ENCODE measurements around the gene PAQR6.

The PAQR6 gene

GRCh38 chr1:156289857-156290256 is 42.0 kb upstream of the PAQR6 start:
- H3K36me3 ChIP-seq: peaks cover 65% of the 10 kb centered on the region
- H3K27ac ChIP-seq: no peak overlapping the region

GRCh38 chr1:156286061-156286460 is 38.2 kb upstream of the PAQR6 start:
- Histone ChIP-seq H3K27me3 (no peaks in the 10 kb centered on the region), H3K27ac (no peak overlapping the region), H3K4me1 (ENCODE audit: control insufficient read depth in 1 of 2, insufficient read depth in 1 of 2, low read depth in 1 of 2, low read length in 1 of 2) (peaks cover 41 to 45% of the 10 kb centered on the region in 2 experiments), H3K36me3 (peaks cover 36% of the 10 kb centered on the region), H3K4me3 (ENCODE audit: low read depth in 1 of 2, low read length in 1 of 2) (no peak overlapping the region), H3K9me3 (no peaks in the 10 kb centered on the region)
- TF ChIP-seq, protein P1, sequence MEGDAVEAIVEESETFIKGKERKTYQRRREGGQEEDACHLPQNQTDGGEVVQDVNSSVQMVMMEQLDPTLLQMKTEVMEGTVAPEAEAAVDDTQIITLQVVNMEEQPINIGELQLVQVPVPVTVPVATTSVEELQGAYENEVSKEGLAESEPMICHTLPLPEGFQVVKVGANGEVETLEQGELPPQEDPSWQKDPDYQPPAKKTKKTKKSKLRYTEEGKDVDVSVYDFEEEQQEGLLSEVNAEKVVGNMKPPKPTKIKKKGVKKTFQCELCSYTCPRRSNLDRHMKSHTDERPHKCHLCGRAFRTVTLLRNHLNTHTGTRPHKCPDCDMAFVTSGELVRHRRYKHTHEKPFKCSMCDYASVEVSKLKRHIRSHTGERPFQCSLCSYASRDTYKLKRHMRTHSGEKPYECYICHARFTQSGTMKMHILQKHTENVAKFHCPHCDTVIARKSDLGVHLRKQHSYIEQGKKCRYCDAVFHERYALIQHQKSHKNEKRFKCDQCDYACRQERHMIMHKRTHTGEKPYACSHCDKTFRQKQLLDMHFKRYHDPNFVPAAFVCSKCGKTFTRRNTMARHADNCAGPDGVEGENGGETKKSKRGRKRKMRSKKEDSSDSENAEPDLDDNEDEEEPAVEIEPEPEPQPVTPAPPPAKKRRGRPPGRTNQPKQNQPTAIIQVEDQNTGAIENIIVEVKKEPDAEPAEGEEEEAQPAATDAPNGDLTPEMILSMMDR (IDR thresholded peaks at IDR 0.05): no peak

More at GRCh38 chr1:156289857-156290256, 42.0 kb upstream of the PAQR6 start:
- H3K9me3 ChIP-seq: no peaks in the 10 kb centered on the region
- peaks cover 23 to 26% of the 10 kb centered on the region in 2 experiments for H3K4me1 ChIP-seq (ENCODE audit: control insufficient read depth in 1 of 2, insufficient read depth in 1 of 2, low read depth in 1 of 2, low read length in 1 of 2)
- no peak overlapping the region for H3K4me3 ChIP-seq (ENCODE audit: low read depth in 1 of 2, low read length in 1 of 2)
- H3K27me3 ChIP-seq: no peaks in the 10 kb centered on the region
- TF ChIP-seq, protein P1 (IDR thresholded peaks at IDR 0.05): no peak

DNA sequence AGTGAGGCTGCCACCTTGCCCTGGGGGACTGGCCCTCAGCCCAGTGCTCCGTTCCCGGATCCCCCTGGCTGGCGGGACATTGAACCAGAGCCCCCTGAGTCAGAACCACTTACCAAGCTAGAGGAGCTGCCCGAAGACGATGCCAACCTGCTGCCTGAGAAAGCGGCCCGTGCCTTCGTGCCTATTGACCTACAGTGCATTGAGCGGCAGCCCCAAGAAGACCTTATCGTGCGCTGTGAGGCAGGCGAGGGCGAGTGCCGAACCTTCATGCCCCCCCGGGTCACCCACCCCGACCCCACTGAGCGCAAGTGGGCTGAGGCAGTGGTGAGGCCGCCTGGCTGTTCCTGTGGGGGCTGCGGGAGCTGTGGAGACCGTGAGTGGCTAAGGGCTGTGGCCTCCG is 37.6 kb upstream of the PAQR6 start:
- Histone ChIP-seq H3K4me3 (ENCODE audit: low read depth in 1 of 2, low read length in 1 of 2) (no peak overlapping the region), H3K9me3 (no peaks in the 10 kb centered on the region), H3K36me3 (peaks cover 35% of the 10 kb centered on the region), H3K27ac (peak overlapping the region; percentile 61), H3K27me3 (no peaks in the 10 kb centered on the region), H3K4me1 (ENCODE audit: control insufficient read depth in 1 of 2, insufficient read depth in 1 of 2, low read depth in 1 of 2, low read length in 1 of 2) (peaks cover 45 to 48% of the 10 kb centered on the region in 2 experiments)
- TF ChIP-seq, protein P1 (IDR thresholded peaks at IDR 0.05): no peak

DNA sequence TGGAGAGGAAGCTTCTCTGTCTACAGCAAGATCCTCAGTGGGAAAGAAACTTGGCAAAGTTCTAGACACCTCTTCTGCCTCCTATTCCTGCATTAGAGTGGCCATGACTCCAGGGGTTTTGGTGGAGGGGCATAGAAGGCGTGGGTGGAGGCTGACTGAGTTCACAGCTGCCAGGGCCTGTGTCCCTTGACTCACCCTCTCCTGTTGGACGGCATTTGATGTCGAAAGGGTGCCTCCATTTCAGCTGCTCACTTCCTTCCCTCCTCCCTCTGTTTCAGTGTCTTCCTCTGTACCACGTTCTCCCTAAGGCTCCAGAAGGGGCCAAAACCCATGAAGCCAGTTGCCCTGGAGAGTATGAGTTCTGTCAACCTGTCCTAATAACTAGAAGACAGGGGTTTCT is 36.9 kb upstream of the PAQR6 start:
- H3K4me1 ChIP-seq (ENCODE audit: control insufficient read depth in 1 of 2, insufficient read depth in 1 of 2, low read depth in 1 of 2, low read length in 1 of 2): peaks cover 52 to 55% of the 10 kb centered on the region in 2 experiments
- H3K27ac ChIP-seq: peak overlapping the region; percentile 61
- peaks cover 32% of the 10 kb centered on the region for H3K36me3 ChIP-seq
- no peak overlapping the region for H3K4me3 ChIP-seq (ENCODE audit: low read depth in 1 of 2, low read length in 1 of 2)
- no peaks in the 10 kb centered on the region for H3K9me3 ChIP-seq
- TF ChIP-seq, protein P1 (IDR thresholded peaks at IDR 0.05): no peak
- no peaks in the 10 kb centered on the region for H3K27me3 ChIP-seq

DNA sequence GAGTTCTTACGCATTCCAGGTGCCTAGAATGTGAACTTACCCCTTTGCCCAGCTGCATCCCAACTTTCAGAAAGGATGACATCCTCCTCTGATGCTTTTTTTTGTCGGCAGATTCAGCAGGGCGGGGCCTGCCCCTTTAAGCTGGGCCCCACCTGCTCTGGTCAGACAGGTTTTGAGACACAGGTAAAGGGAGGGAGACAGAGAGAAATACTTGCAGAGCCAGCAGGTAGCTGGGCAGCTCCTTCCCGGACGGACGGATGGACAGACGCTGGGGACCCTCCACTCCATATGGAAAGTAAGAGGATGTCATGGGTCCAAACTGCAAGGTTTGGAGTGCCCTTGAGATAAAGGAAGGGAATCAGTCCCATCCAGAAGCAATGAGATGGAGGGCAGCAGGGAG is 36.3 kb upstream of the PAQR6 start, which contains the start of gene TMEM79:
Gene TMEM79 (plus strand): TSS at position 214 of the 400 bp plus-strand sequence. CDS start 902 bp downstream, outside the sequence.
- H3K4me3 ChIP-seq (ENCODE audit: low read depth in 1 of 2, low read length in 1 of 2): peak within 1 kb of the TSS; percentile 90 to 92
- peak within 1 kb of the TSS; percentile 94 for H3K27ac ChIP-seq
- H3K36me3 ChIP-seq: peaks cover 30% of the 10 kb centered on the region
- TF ChIP-seq, protein P1 (IDR thresholded peaks at IDR 0.05): no peak
- no peaks in the 10 kb centered on the region for H3K9me3 ChIP-seq
- peaks cover 57 to 61% of the 10 kb centered on the region in 2 experiments for H3K4me1 ChIP-seq (ENCODE audit: control insufficient read depth in 1 of 2, insufficient read depth in 1 of 2, low read depth in 1 of 2, low read length in 1 of 2)
- no peaks in the 10 kb centered on the region for H3K27me3 ChIP-seq
